ENCODE results near the gene APOC3.

Gene APOC3

DNA sequence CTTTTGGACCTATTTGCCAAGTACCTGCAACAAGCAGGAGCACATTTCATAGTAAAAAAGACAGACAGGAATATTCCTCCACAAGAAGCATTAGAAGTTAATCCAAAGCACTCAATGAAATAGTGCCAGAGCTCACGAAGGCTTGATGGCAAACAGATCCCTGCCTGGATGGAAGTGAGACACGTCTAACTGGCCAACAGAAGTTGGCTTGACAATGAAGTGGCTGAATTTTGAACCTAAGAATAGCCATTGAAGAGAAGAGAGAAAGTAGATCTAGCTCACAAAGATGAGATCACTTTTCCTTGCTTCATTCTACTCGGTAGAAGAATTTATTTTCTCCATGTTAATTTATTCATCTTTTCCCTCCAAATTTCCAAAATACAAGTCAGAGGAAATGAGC is 38.4 kb downstream of the APOC3 start:
- DNase-seq (ENCODE audit: low spot score) = no peak
- TF ChIP-seq CTCF (IDR thresholded peaks at IDR 0.05; ENCODE audit: poor library complexity, severe bottlenecking) = no peak
- H3K27ac ChIP-seq (ENCODE audit: poor library complexity, severe bottlenecking) = no peak overlapping the region
- H3K9me3 ChIP-seq (ENCODE audit: severe bottlenecking) = no peaks in the 10 kb centered on the region
- H3K27me3 ChIP-seq (ENCODE audit: insufficient read depth, poor library complexity, severe bottlenecking) = no peaks in the 10 kb centered on the region
- ATAC-seq (ENCODE audit: low read depth) = no peak
- H3K4me1 ChIP-seq (ENCODE audit: insufficient read depth, poor library complexity, severe bottlenecking) = peaks cover 14% of the 10 kb centered on the region
- H3K36me3 ChIP-seq (ENCODE audit: low read depth) = peaks cover 34% of the 10 kb centered on the region
- no peak overlapping the region for H3K4me3 ChIP-seq (ENCODE audit: severe bottlenecking)

- TF ChIP-seq CTCF (IDR thresholded peaks at IDR 0.05; ENCODE audit: poor library complexity, severe bottlenecking) = no peak
- Histone ChIP-seq H3K27me3 (ENCODE audit: insufficient read depth, poor library complexity, severe bottlenecking) (no peaks in the 10 kb centered on the region), H3K9me3 (ENCODE audit: severe bottlenecking) (no peaks in the 10 kb centered on the region), H3K4me1 (ENCODE audit: insufficient read depth, poor library complexity, severe bottlenecking) (peaks cover 14% of the 10 kb centered on the region), H3K36me3 (ENCODE audit: low read depth) (peaks cover 36% of the 10 kb centered on the region), H3K27ac (ENCODE audit: poor library complexity, severe bottlenecking) (no peak overlapping the region), H3K4me3 (ENCODE audit: severe bottlenecking) (no peak overlapping the region)
- ATAC-seq (ENCODE audit: low read depth) = no peak
- no peak for DNase-seq (ENCODE audit: low spot score)
These were observed 39.9 kb downstream of the APOC3 start for GRCh38 chr11:116869610-116870009.

DNA sequence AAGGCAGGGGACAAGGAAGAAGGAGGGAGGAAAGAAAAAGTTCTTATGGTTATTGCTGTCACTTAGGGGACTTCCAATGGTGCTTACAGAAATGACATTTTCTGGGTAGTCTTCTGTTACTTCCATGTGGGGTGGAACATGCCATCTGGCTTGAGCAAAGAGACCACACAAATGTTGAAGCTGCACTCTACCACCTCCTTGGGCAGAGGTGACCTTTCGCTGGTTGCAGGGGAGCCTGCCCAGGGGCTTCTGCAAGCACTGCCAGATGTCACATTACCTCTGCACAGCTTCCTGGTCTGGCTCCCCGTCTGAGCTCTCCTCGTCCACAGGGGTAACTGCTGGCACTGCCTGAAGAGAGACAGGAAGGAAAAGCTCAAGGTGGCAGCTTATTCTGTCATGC is 40.3 kb downstream of the APOC3 start:
- H3K27ac ChIP-seq (ENCODE audit: poor library complexity, severe bottlenecking) = peak overlapping the region; percentile 70
- no peak for TF ChIP-seq CTCF (IDR thresholded peaks at IDR 0.05; ENCODE audit: poor library complexity, severe bottlenecking)
- no peaks in the 10 kb centered on the region for H3K9me3 ChIP-seq (ENCODE audit: severe bottlenecking)
- H3K36me3 ChIP-seq (ENCODE audit: low read depth) = peaks cover 36% of the 10 kb centered on the region
- no peak overlapping the region for H3K4me3 ChIP-seq (ENCODE audit: severe bottlenecking)
- no peaks in the 10 kb centered on the region for H3K27me3 ChIP-seq (ENCODE audit: insufficient read depth, poor library complexity, severe bottlenecking)
- H3K4me1 ChIP-seq (ENCODE audit: insufficient read depth, poor library complexity, severe bottlenecking) = peaks cover 14% of the 10 kb centered on the region
- DNase-seq (ENCODE audit: low spot score) = no peak
- no peak for ATAC-seq (ENCODE audit: low read depth)

DNA sequence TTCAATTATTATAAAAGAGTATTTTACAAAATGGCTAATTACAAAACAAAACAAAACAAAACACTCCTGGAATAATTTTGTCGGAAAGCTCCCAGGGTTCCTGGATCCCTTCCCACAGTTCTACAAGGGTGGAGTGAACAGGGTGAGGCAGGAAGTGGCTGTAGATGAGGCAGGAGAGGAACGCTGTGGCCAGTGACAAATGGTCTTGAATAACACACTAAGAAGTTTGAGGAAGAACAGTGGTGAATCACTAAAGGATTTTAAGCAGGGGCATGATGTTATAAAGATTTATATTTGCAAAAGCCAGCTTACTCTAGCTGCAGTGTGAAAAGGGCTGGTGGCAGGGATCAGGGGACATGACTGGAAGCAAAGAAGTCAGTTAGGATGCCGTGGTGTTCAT is 41.5 kb downstream of the APOC3 start:
- ATAC-seq (ENCODE audit: low read depth) (peak; percentile 97), DNase-seq (ENCODE audit: low spot score) (no peak)
- no peak overlapping the region for H3K4me3 ChIP-seq (ENCODE audit: severe bottlenecking)
- TF ChIP-seq CTCF (IDR thresholded peaks at IDR 0.05; ENCODE audit: poor library complexity, severe bottlenecking) = no peak
- peaks cover 14% of the 10 kb centered on the region for H3K4me1 ChIP-seq (ENCODE audit: insufficient read depth, poor library complexity, severe bottlenecking)
- peak overlapping the region; percentile 70 for H3K27ac ChIP-seq (ENCODE audit: poor library complexity, severe bottlenecking)
- H3K9me3 ChIP-seq (ENCODE audit: severe bottlenecking) = no peaks in the 10 kb centered on the region
- H3K36me3 ChIP-seq (ENCODE audit: low read depth) = peaks cover 36% of the 10 kb centered on the region
- no peaks in the 10 kb centered on the region for H3K27me3 ChIP-seq (ENCODE audit: insufficient read depth, poor library complexity, severe bottlenecking)

GRCh38 chr11:116873381-116873780 is 43.7 kb downstream of the APOC3 start:
- no peak overlapping the region for H3K27ac ChIP-seq (ENCODE audit: poor library complexity, severe bottlenecking)
- no peaks in the 10 kb centered on the region for H3K9me3 ChIP-seq (ENCODE audit: severe bottlenecking)
- H3K4me3 ChIP-seq (ENCODE audit: severe bottlenecking) = no peak overlapping the region
- ATAC-seq (ENCODE audit: low read depth) = no peak
- peaks cover 14% of the 10 kb centered on the region for H3K4me1 ChIP-seq (ENCODE audit: insufficient read depth, poor library complexity, severe bottlenecking)
- TF ChIP-seq CTCF (IDR thresholded peaks at IDR 0.05; ENCODE audit: poor library complexity, severe bottlenecking) = no peak
- no peaks in the 10 kb centered on the region for H3K27me3 ChIP-seq (ENCODE audit: insufficient read depth, poor library complexity, severe bottlenecking)
- H3K36me3 ChIP-seq (ENCODE audit: low read depth) = peaks cover 23% of the 10 kb centered on the region
- DNase-seq (ENCODE audit: low spot score) = no peak

Measured in RWPE2 (cell line).